GM18505 (cell line): Measurements from ENCODE around the gene D2HGDH.
"Not testable (repeated sequence)": the region's sequence is repeated elsewhere in the genome, so short reads cannot be mapped to it uniquely, and the experiment has no call there.

Source experiments
- ATAC-seq: cut with Tn5 transposase; IDR thresholded peaks from one replicate; pipeline ENCODE4 v1.9.1; 2021; ENCODE audit not compliant: unreplicated experiment
- POLR2A ChIP-seq: IDR thresholded peaks from 4 replicates; pipeline ENCODE4 v1.6.1; 2011; ENCODE audit warnings: borderline replicate concordance; ENCODE audit not compliant: insufficient read depth, insufficient read length; ENCODE audit errors: extremely low read depth

The D2HGDH gene

DNA sequence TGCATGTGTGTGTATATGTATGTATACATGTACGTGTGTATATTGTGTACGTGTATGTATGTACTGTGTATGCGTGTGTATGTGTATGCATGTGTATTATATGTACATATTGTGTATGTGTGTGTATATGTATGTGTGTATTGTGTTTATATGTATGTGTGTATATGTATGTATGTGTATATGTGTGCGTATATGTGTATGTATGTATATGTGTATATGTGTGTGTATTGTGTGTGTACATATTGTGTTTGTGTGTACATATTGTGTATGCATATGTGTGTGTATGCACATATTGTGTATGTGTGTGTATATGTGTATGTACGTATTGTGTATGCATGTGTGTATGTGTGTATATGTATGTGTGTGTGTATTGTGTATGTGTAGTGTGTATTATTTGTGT, 59.0 kb downstream of the D2HGDH start:
- ATAC-seq, result no peak
- TF ChIP-seq POLR2A, result no peak

GRCh38 chr2:241794250-241794823, 59.9 kb downstream of the D2HGDH start:
- ATAC-seq, result no peak
- no peak for TF ChIP-seq POLR2A

GRCh38 chr2:241795021-241795999, 60.9 kb downstream of the D2HGDH start:
- ATAC-seq, result no peak
- TF ChIP-seq POLR2A, result no peak

DNA sequence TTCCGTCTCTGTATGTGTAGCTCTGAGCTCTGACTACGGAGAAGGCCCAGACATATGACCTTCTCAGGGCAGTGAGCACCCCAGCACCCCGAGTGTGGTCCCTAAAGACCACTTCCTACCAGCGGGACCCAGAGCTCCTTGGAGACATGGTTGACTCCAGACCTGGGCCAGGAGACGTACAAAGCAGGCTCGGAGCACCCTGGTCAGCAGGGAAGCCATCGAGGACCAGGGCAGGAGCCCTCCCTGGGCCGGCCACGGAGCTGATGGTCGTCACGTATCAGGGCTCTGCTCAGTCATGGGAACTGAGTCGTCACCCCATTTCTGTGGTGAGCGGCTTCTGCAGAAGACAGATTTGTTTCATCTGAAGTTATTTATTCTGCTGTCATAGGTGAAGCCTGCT, 61.8 kb downstream of the D2HGDH start:
- TF ChIP-seq POLR2A, result no peak
- ATAC-seq, result no peak

- TF ChIP-seq POLR2A, result no peak
- ATAC-seq, result no peak
Observed at GRCh38 chr2:241796610-241797138, 62.2 kb downstream of the D2HGDH start.

- no peak for TF ChIP-seq POLR2A
- no peak for ATAC-seq
Observed at GRCh38 chr2:241797441-241798080, 63.1 kb downstream of the D2HGDH start.

DNA sequence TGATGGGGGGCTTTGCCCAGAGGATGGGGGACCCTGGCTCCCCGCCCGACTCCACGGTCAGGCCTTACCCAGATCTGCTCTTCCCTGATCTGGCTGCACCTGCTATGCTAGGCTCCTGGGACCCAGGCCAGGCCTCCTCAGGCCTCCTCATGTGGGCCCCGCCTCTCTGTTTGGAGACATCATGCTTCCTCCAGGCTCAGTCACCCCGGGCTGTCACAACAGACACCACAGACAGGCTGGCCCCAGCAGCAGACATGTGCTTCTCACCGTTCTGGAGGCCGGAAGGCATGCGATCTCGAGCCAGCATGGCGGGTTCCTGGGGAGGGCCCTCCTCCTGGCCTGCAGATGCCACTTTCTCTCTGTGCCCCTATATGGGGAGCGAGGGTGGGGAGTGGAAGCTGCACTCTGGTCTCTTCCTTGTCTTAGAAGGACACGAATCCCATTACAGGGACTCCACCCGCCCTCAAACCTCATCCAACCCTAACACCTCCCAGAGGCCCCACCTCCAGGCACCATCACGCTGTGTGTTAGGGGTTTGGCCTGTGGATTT, 63.7 kb downstream of the D2HGDH start:
- no peak for TF ChIP-seq POLR2A
- no peak for ATAC-seq

GRCh38 chr2:241798631-241799521, 64.4 kb downstream of the D2HGDH start:
- ATAC-seq, result no peak
- no peak for TF ChIP-seq POLR2A

- no peak for ATAC-seq
- TF ChIP-seq POLR2A, result no peak
Observed at GRCh38 chr2:241799522-241800197, 65.2 kb downstream of the D2HGDH start.

DNA sequence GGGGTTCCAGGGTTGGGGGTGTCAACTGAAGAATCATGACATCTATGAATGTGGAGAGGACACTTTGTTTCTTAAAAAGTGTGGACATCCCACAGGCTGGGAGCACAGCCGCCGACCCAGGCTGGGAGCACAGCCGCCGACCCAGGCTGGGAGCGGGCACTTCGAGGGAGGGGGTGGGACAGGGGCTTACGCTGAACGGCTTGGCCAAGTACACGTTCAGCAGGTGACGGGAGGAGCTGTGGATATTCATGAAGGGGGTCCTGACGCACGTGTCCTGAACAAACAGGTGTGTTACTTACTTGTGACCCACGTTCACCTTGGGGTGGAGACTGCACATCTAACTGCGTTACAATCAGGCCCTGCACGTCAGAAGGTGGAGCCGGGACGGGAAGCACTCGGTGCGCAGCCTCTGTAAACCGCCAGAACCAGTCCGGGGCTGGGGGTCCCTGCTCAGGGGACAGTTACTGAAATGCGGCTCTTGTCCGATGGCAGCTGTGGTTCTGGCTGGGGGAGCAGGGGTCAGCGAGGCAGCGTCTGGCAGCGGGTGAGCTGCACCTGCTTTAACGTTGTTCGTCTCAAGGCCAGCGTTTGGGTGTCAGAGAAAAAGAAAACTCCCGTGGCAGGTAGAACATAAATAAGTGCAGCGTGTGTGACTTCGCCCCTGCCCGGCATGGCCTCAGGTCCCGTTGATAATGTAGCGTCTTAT, 65.9 kb downstream of the D2HGDH start:
- ATAC-seq, result not testable (repeated sequence)

DNA sequence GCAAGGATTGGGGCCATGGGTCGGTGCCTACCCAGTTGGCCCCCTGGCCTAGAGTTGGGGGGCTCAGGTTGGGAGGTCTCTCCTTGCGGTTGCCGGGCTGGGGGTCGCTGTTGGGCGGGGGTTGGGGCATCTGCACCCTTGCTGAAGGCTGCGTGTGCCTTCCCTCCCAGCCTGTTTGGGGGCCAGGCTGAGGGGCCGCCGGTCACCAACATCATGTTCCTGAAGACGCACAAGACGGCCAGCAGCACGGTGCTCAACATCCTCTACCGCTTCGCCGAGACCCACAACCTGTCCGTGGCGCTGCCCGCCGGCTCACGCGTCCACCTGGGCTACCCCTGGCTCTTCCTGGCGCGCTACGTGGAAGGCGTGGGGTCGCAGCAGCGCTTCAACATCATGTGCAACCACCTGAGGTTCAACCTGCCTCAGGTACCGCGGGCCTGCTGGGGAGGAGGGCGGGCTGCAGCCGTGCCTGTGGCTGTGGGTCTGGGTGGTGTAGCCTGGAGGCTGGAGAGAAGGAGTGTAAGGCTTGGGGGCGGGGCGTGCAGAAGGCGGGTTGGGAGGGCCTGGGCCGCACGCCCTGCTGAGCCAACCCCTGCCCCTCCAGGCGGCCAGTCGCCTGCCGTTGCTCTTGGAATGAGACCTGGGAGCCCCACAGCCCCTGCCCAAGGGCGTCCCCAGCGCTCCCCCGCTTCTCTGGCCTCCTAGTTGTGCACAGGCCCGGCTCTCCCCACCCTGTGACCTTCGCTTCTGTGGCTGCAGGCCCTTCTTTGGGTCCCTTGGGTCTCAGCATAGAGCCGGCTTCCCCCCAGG, 67.4 kb downstream of the D2HGDH start:
- ATAC-seq, result no peak
- TF ChIP-seq POLR2A, result no peak
